Tibial nerve (tissue), 4 donors: Measurements from ENCODE around the gene SRRM2. TPM values are rescaled to one million over a fixed set of nuclear protein-coding genes. Genes with fewer than 3 reads are reported as not detected.

Experiments
- DNase-seq, 2 donors: peaks; one replicate each; pipeline ENCODE4 v3.0.0-alpha.2; 2019; ENCODE audit warnings: low spot score in 2 of 2
- H3K27ac ChIP-seq, 4 donors: fragments of 200-600 bp; sonication (generic) in 3 of 4; one replicate each; pipeline ENCODE4 v1.5.1; 2017 to 2019; ENCODE audit warnings: mild to moderate bottlenecking in 1 of 4
- H3K27me3 ChIP-seq, 2 donors: fragments of 200-600 bp; sonication (generic) in 1 of 2; one replicate each; pipeline versions ENCODE4 v1.5.1 to v1.6.0; 2017 to 2019
- H3K36me3 ChIP-seq, 3 donors: fragments of 200-600 bp; sonication (generic); one replicate each; pipeline ENCODE4 v1.5.1; 2018 to 2019
- H3K4me1 ChIP-seq, 4 donors: fragments of 200-600 bp; sonication (generic) in 3 of 4; one replicate each; pipeline ENCODE4 v1.5.1; 2017 to 2019
- H3K4me3 ChIP-seq, 4 donors: fragments of 200-600 bp; sonication (generic) in 3 of 4; one replicate each; pipeline ENCODE4 v1.5.1; 2017 to 2019; ENCODE audit warnings: mild to moderate bottlenecking in 1 of 4, moderate library complexity in 1 of 4
- H3K9me3 ChIP-seq, 4 donors: fragments of 200-600 bp; sonication (generic) in 3 of 4; one replicate each; pipeline ENCODE4 v1.5.1; 2017 to 2019
- CTCF ChIP-seq, 5 experiments: fragments of 200-600 bp in 3 of 5; fragments of 450-650 bp in 2 of 5; sonication (generic) in 3 of 5; IDR thresholded peaks; one replicate each; pipeline ENCODE4 v1.5.1; 2016 to 2019; ENCODE audit warnings: antibody characterized with exemption in 5 of 5, mild to moderate bottlenecking in 3 of 5, moderate library complexity in 2 of 5
- EP300 ChIP-seq, 2 donors: sonication (generic); formaldehyde crosslinking; IDR thresholded peaks; one replicate each; pipeline ENCODE4 v1.6.1; 2017; ENCODE audit warnings: antibody characterized with exemption in 2 of 2, mild to moderate bottlenecking in 1 of 2
- POLR2A ChIP-seq, 2 donors: fragments of 450-650 bp; IDR thresholded peaks; one replicate each; pipeline ENCODE4 v1.6.1; 2017; ENCODE audit warnings: antibody characterized with exemption in 2 of 2, mild to moderate bottlenecking in 2 of 2, moderate library complexity in 2 of 2
- WGBS, 2 donors: methylation state at CpG; one replicate each; pipeline ENCODE4 v1.1.5; 2018; 5-methylcytosine and 5-hydroxymethylcytosine counted together
- total RNA-seq, 4 donors: library from RNA; depleted of rRNA; stranded (reverse); fragments of >200 nt; gene quantifications; one replicate each; pipeline ENCODE4 v1.1.0, GENCODE V29; 2016

SRRM2 gene
- total RNA-seq, 4 donors from 2014 or later, result 843 to 1,374 (median 886) TPM

GRCh38 chr16:2766430-2767139, 14.1 kb downstream of the SRRM2 start:
- DNase-seq, result no peak
- Histone ChIP-seq H3K9me3 (no peaks in the 10 kb centered on the region), H3K27me3 (no peaks in the 10 kb centered on the region), H3K4me1 (peaks cover 0 to 54% (median 17%) of the 10 kb centered on the region in 4 donors), H3K4me3 (no peak overlapping the region), H3K27ac (peak overlapping the region in 1 of 4 donors; percentile 100), H3K36me3 (peaks cover 21 to 100% (median 84%) of the 10 kb centered on the region in 3 donors)
- WGBS, 2 donors, result 92 to 93% methylated on average over 44 of the region's 44 CpGs
- no peak for TF ChIP-seq CTCF (IDR thresholded peaks at IDR 0.05)
- TF ChIP-seq POLR2A (IDR thresholded peaks at IDR 0.05), result no peak
- no peak for TF ChIP-seq EP300 (IDR thresholded peaks at IDR 0.05)

GRCh38 chr16:2767140-2767731, 14.8 kb downstream of the SRRM2 start:
- H3K4me3 ChIP-seq, result no peak overlapping the region
- H3K36me3 ChIP-seq, result peaks cover 19 to 100% (median 82%) of the 10 kb centered on the region in 3 donors
- peak overlapping the region in 3 of 4 donors; percentile 73 to 100 (median 92) for H3K27ac ChIP-seq
- no peaks in the 10 kb centered on the region for H3K27me3 ChIP-seq
- no peak for TF ChIP-seq EP300 (IDR thresholded peaks at IDR 0.05)
- no peak for TF ChIP-seq POLR2A (IDR thresholded peaks at IDR 0.05)
- TF ChIP-seq CTCF (IDR thresholded peaks at IDR 0.05), result no peak
- 80 to 85% methylated on average over 11 to 19 of the region's 19 CpGs for WGBS, 2 donors
- H3K4me1 ChIP-seq, result peaks cover 0 to 61% (median 17%) of the 10 kb centered on the region in 4 donors
- H3K9me3 ChIP-seq, result no peaks in the 10 kb centered on the region
- no peak for DNase-seq

GRCh38 chr16:2767891-2768290, 15.5 kb downstream of the SRRM2 start:
- Histone ChIP-seq H3K9me3 (no peaks in the 10 kb centered on the region), H3K27me3 (no peaks in the 10 kb centered on the region), H3K4me1 (peaks cover 0 to 67% (median 17%) of the 10 kb centered on the region in 4 donors), H3K4me3 (no peak overlapping the region), H3K36me3 (peaks cover 12 to 96% (median 77%) of the 10 kb centered on the region in 3 donors), H3K27ac (peak overlapping the region in 3 of 4 donors; percentile 73 to 100 (median 92))
- no peak for TF ChIP-seq POLR2A (IDR thresholded peaks at IDR 0.05)
- TF ChIP-seq EP300 (IDR thresholded peaks at IDR 0.05), result no peak
- no peak for DNase-seq
- WGBS, 2 donors, result 58 to 60% methylated on average over 14 of the region's 14 CpGs

GRCh38 chr16:2768403-2769089, 16.1 kb downstream of the SRRM2 start:
- WGBS, 2 donors, result 57 to 67% methylated on average over 13 to 17 of the region's 17 CpGs
- H3K27me3 ChIP-seq, result no peaks in the 10 kb centered on the region
- peaks cover 8 to 96% (median 73%) of the 10 kb centered on the region in 3 donors for H3K36me3 ChIP-seq
- peak overlapping the region; percentile 73 to 100 (median 82) for H3K27ac ChIP-seq
- TF ChIP-seq POLR2A (IDR thresholded peaks at IDR 0.05) (peak in 1 of 2 donors; percentile 10), CTCF (IDR thresholded peaks at IDR 0.05) (no peak), EP300 (IDR thresholded peaks at IDR 0.05) (peak in 1 of 2 donors; percentile 34)
- peak; percentile 47 to 66 for DNase-seq
- peaks cover 0 to 74% (median 17%) of the 10 kb centered on the region in 4 donors for H3K4me1 ChIP-seq
- peak overlapping the region in 1 of 4 donors; percentile 3 for H3K4me3 ChIP-seq
- no peaks in the 10 kb centered on the region for H3K9me3 ChIP-seq

- no peaks in the 10 kb centered on the region for H3K9me3 ChIP-seq
- TF ChIP-seq EP300 (IDR thresholded peaks at IDR 0.05), result no peak
- no peak for TF ChIP-seq CTCF (IDR thresholded peaks at IDR 0.05)
- no peak for TF ChIP-seq POLR2A (IDR thresholded peaks at IDR 0.05)
- 71 to 77% methylated on average over 11 of the region's 11 CpGs for WGBS, 2 donors
- H3K36me3 ChIP-seq, result peaks cover 8 to 96% (median 67%) of the 10 kb centered on the region in 3 donors
- peak overlapping the region in 1 of 4 donors; percentile 3 for H3K4me3 ChIP-seq
- peak overlapping the region; percentile 73 to 100 (median 82) for H3K27ac ChIP-seq
- no peaks in the 10 kb centered on the region for H3K27me3 ChIP-seq
- peaks cover 0 to 79% (median 17%) of the 10 kb centered on the region in 4 donors for H3K4me1 ChIP-seq
- no peak for DNase-seq
Observed at GRCh38 chr16:2769100-2769529, 16.7 kb downstream of the SRRM2 start.
